Memory B cell (primary cell): ENCODE data around the gene ANO7.

Experiments
- ATAC-seq: fragments of 150-1000 bp; cut with Tn5 transposase; 2 replicates; pipeline ENCODE4 v1.10.0; 2021; ENCODE audit warnings: low read depth, mild to moderate bottlenecking, moderate library complexity
- DNase-seq, 2 donors: peaks; one replicate each; pipeline ENCODE4 v3.0.0; 2022; ENCODE audit warnings: low spot score in 2 of 2
- H3K27ac Mint-ChIP-seq: one replicate; pipeline ENCODE4 v1.8.0; 2022; ENCODE audit warnings: mild to moderate bottlenecking, moderate library complexity, mixed read lengths
- H3K27me3 Mint-ChIP-seq: one replicate; pipeline ENCODE4 v1.8.0; 2022; ENCODE audit warnings: mixed read lengths
- H3K36me3 Mint-ChIP-seq: one replicate; pipeline ENCODE4 v1.8.0; 2022; ENCODE audit warnings: mild to moderate bottlenecking, mixed read lengths
- H3K4me1 Mint-ChIP-seq: one replicate; pipeline ENCODE4 v1.8.0; 2022; ENCODE audit warnings: mixed read lengths
- H3K4me3 Mint-ChIP-seq: one replicate; pipeline ENCODE4 v1.8.0; 2022; ENCODE audit warnings: mild to moderate bottlenecking, moderate library complexity, mixed read lengths
- H3K9me3 Mint-ChIP-seq: one replicate; pipeline ENCODE4 v1.8.0; 2022; ENCODE audit warnings: mixed read lengths

The ANO7 gene

GRCh38 chr2:241258505-241259280 lies 70.2 kb downstream of the ANO7 start:
- no peak for ATAC-seq
- no peak for DNase-seq
- Mint-ChIP-seq H3K4me3 (no peak overlapping the region), H3K4me1 (no peaks in the 10 kb centered on the region), H3K27me3 (no peaks in the 10 kb centered on the region), H3K27ac (no peak overlapping the region), H3K36me3 (peaks cover 43% of the 10 kb centered on the region), H3K9me3 (no peaks in the 10 kb centered on the region)

- Mint-ChIP-seq H3K27me3 (no peaks in the 10 kb centered on the region), H3K4me3 (no peak overlapping the region), H3K27ac (no peak overlapping the region)
These were observed 72.4 kb downstream of the ANO7 start for GRCh38 chr2:241260911-241261310.

GRCh38 chr2:241261628-241262027 lies 73.2 kb downstream of the ANO7 start:
- no peak overlapping the region for H3K27ac Mint-ChIP-seq
- ATAC-seq = no peak
- H3K4me1 Mint-ChIP-seq = no peaks in the 10 kb centered on the region
- H3K36me3 Mint-ChIP-seq = peaks cover 38% of the 10 kb centered on the region
- no peak for DNase-seq
- no peak overlapping the region for H3K4me3 Mint-ChIP-seq
- H3K27me3 Mint-ChIP-seq = no peaks in the 10 kb centered on the region
- no peaks in the 10 kb centered on the region for H3K9me3 Mint-ChIP-seq

More at GRCh38 chr2:241260911-241261310, 72.4 kb downstream of the ANO7 start:
- Mint-ChIP-seq H3K36me3 (peaks cover 41% of the 10 kb centered on the region), H3K4me1 (no peaks in the 10 kb centered on the region), H3K9me3 (no peaks in the 10 kb centered on the region)
- ATAC-seq (no peak), DNase-seq (no peak)

- H3K4me1 Mint-ChIP-seq = no peaks in the 10 kb centered on the region
- ATAC-seq (no peak), DNase-seq (no peak)
- no peaks in the 10 kb centered on the region for H3K9me3 Mint-ChIP-seq
- H3K36me3 Mint-ChIP-seq = peaks cover 39% of the 10 kb centered on the region
- no peak overlapping the region for H3K4me3 Mint-ChIP-seq
- H3K27me3 Mint-ChIP-seq = no peaks in the 10 kb centered on the region
- H3K27ac Mint-ChIP-seq = no peak overlapping the region
These were observed 74.6 kb downstream of the ANO7 start for GRCh38 chr2:241263061-241263460.

GRCh38 chr2:241265506-241265905 lies 77.0 kb downstream of the ANO7 start:
- no peak overlapping the region for H3K4me3 Mint-ChIP-seq
- peaks cover 4% of the 10 kb centered on the region for H3K4me1 Mint-ChIP-seq
- H3K27me3 Mint-ChIP-seq = no peaks in the 10 kb centered on the region
- no peak for ATAC-seq
- DNase-seq = no peak
- H3K36me3 Mint-ChIP-seq = peaks cover 32% of the 10 kb centered on the region
- no peaks in the 10 kb centered on the region for H3K9me3 Mint-ChIP-seq
- H3K27ac Mint-ChIP-seq = no peak overlapping the region

- ATAC-seq = no peak
- no peak for DNase-seq
- H3K4me3 Mint-ChIP-seq = no peak overlapping the region
- H3K27ac Mint-ChIP-seq = peak overlapping the region; percentile 70
- peaks cover 13% of the 10 kb centered on the region for H3K4me1 Mint-ChIP-seq
- no peaks in the 10 kb centered on the region for H3K27me3 Mint-ChIP-seq
- peaks cover 20% of the 10 kb centered on the region for H3K36me3 Mint-ChIP-seq
- no peaks in the 10 kb centered on the region for H3K9me3 Mint-ChIP-seq
These were observed 79.0 kb downstream of the ANO7 start for GRCh38 chr2:241267249-241268067.

GRCh38 chr2:241268306-241268705 lies 79.8 kb downstream of the ANO7 start:
- no peak for DNase-seq
- Mint-ChIP-seq H3K27ac (peak overlapping the region; percentile 70), H3K36me3 (peaks cover 13% of the 10 kb centered on the region), H3K4me3 (no peak overlapping the region), H3K4me1 (peaks cover 18% of the 10 kb centered on the region), H3K9me3 (no peaks in the 10 kb centered on the region), H3K27me3 (no peaks in the 10 kb centered on the region)
- ATAC-seq = no peak

- DNase-seq (no peak), ATAC-seq (no peak)
- H3K4me3 Mint-ChIP-seq = no peak overlapping the region
- H3K4me1 Mint-ChIP-seq = peaks cover 23% of the 10 kb centered on the region
- H3K36me3 Mint-ChIP-seq = peaks cover 10% of the 10 kb centered on the region
- no peak overlapping the region for H3K27ac Mint-ChIP-seq
- no peaks in the 10 kb centered on the region for H3K9me3 Mint-ChIP-seq
- no peaks in the 10 kb centered on the region for H3K27me3 Mint-ChIP-seq
These were observed 80.4 kb downstream of the ANO7 start for GRCh38 chr2:241268716-241269445.

GRCh38 chr2:241269707-241270520 lies 81.4 kb downstream of the ANO7 start:
- DNase-seq (no peak), ATAC-seq (no peak)
- H3K4me1 Mint-ChIP-seq = peaks cover 24% of the 10 kb centered on the region
- no peak overlapping the region for H3K27ac Mint-ChIP-seq
- no peak overlapping the region for H3K4me3 Mint-ChIP-seq
- H3K36me3 Mint-ChIP-seq = peaks cover 9% of the 10 kb centered on the region
- H3K27me3 Mint-ChIP-seq = no peaks in the 10 kb centered on the region
- H3K9me3 Mint-ChIP-seq = no peaks in the 10 kb centered on the region

- H3K9me3 Mint-ChIP-seq = peaks cover 5% of the 10 kb centered on the region
- peaks cover 13% of the 10 kb centered on the region for H3K36me3 Mint-ChIP-seq
- H3K27me3 Mint-ChIP-seq = no peaks in the 10 kb centered on the region
- H3K4me3 Mint-ChIP-seq = peak overlapping the region; percentile 50
- DNase-seq (no peak), ATAC-seq (no peak)
- H3K4me1 Mint-ChIP-seq = peaks cover 24% of the 10 kb centered on the region
- H3K27ac Mint-ChIP-seq = no peak overlapping the region
These were observed 82.1 kb downstream of the ANO7 start for GRCh38 chr2:241270531-241270930.

- DNase-seq (peak; percentile 18 to 46), ATAC-seq (peak; percentile 68)
- Mint-ChIP-seq H3K9me3 (peaks cover 5% of the 10 kb centered on the region), H3K36me3 (peaks cover 9% of the 10 kb centered on the region), H3K4me3 (peak overlapping the region; percentile 91), H3K27ac (peak overlapping the region; percentile 62), H3K27me3 (no peaks in the 10 kb centered on the region), H3K4me1 (peaks cover 24% of the 10 kb centered on the region)
These were observed 83.3 kb downstream of the ANO7 start for GRCh38 chr2:241271706-241272302.

- ATAC-seq (peak; percentile 53), DNase-seq (peak; percentile 14 to 36)
- Mint-ChIP-seq H3K9me3 (peaks cover 5% of the 10 kb centered on the region), H3K4me1 (peaks cover 24% of the 10 kb centered on the region), H3K27me3 (no peaks in the 10 kb centered on the region), H3K4me3 (peak overlapping the region; percentile 80), H3K27ac (no peak overlapping the region), H3K36me3 (peaks cover 9% of the 10 kb centered on the region)
These were observed 84.1 kb downstream of the ANO7 start for GRCh38 chr2:241272303-241273209.
